Lung (tissue), 12 donors: ENCODE results near the gene NUBPL. TPM values are rescaled to one million over a fixed set of nuclear protein-coding genes. Genes with fewer than 3 reads are reported as not detected.

ENCODE experiments used
- ATAC-seq: fragments of 200-7000 bp; cut with Tn5 transposase; one replicate; pipeline ENCODE4 v1.9.1; 2020; ENCODE audit warnings: moderate number of reproducible peaks; ENCODE audit not compliant: insufficient read depth, low FRiP score
- DNase-seq, 3 donors: peaks; one replicate each; pipeline ENCODE4 v3.0.0-alpha.2; 2013 to 2017
- H3K27ac ChIP-seq, 2 donors: one replicate each; pipeline ENCODE4 v1.5.1; 2013; ENCODE audit warnings: mild to moderate bottlenecking in 2 of 2, moderate library complexity in 2 of 2, control low read depth in 1 of 2, inconsistent platforms in 1 of 2, low read depth in 1 of 2, low read length in 1 of 2
- H3K27me3 ChIP-seq, 3 donors: one replicate each; pipeline ENCODE4 v1.5.1; 2013; ENCODE audit warnings: low read length in 2 of 3; ENCODE audit not compliant: control insufficient read depth in 3 of 3, insufficient read depth in 3 of 3
- H3K36me3 ChIP-seq, 4 donors: one replicate each; pipeline ENCODE4 v1.5.1; 2013; ENCODE audit warnings: low read length in 4 of 4, mild to moderate bottlenecking in 1 of 4, moderate library complexity in 1 of 4; ENCODE audit not compliant: control insufficient read depth in 4 of 4, insufficient read depth in 4 of 4
- H3K4me1 ChIP-seq, 5 donors: one replicate each; pipeline ENCODE4 v1.5.1; 2013; ENCODE audit warnings: low read length in 5 of 5, mild to moderate bottlenecking in 2 of 5, moderate library complexity in 1 of 5; ENCODE audit not compliant: control insufficient read depth in 5 of 5, insufficient read depth in 5 of 5
- H3K4me3 ChIP-seq: one replicate; pipeline ENCODE4 v1.5.1; 2013; ENCODE audit warnings: mild to moderate bottlenecking, control low read depth, moderate library complexity
- H3K9ac ChIP-seq, 2 donors: one replicate each; pipeline ENCODE4 v1.5.1; 2013; ENCODE audit warnings: low read length in 2 of 2, control low read depth in 1 of 2; ENCODE audit not compliant: insufficient read depth in 1 of 2
- H3K9me3 ChIP-seq, 4 donors: one replicate each; pipeline ENCODE4 v1.5.1; 2013; ENCODE audit warnings: low read length in 3 of 4, mild to moderate bottlenecking in 1 of 4, moderate library complexity in 1 of 4; ENCODE audit not compliant: control insufficient read depth in 4 of 4, insufficient read depth in 3 of 4
- CTCF ChIP-seq: IDR thresholded peaks from 2 replicates; pipeline ENCODE4 v1.5.1; 2012; ENCODE audit warnings: mild to moderate bottlenecking; ENCODE audit errors: control extremely low read depth, extremely low read depth
- WGBS, 2 donors: extraction: QIAGEN DNeasy Blood & Tissue Kit; methylation state at CpG; one replicate each; pipeline ENCODE4 v1.1.7; 2013; 5-methylcytosine and 5-hydroxymethylcytosine counted together
- polyA plus RNA-seq, 2 donors: library from polyadenylated mRNA; stranded (reverse); fragments of 200-250 nt; gene quantifications; one replicate each; pipeline ENCODE4 v1.2.1, GENCODE V29; 2013
- total RNA-seq, 2 donors: library from RNA; depleted of rRNA in 1 of 2; stranded (reverse); fragments of >200 nt in 1 of 2; gene quantifications; one replicate each; pipeline ENCODE4 v1.2.1, GENCODE V29; 2014 to 2021
- donor health status: control.
- donor health status: control.
- donor health status: Bipolar disorder and iron deficiency.
- donor health status: healthy.
- donor health status: DM: yes; HTN: yes; CAD: no.

Gene NUBPL
- total and polyA plus RNA-seq, 4 donors = 3.0 to 20.9 (median 9.5) TPM

GRCh38 chr14:31529053-31529452 lies 32.2 kb upstream of the NUBPL start:
- Histone ChIP-seq H3K36me3 (no peaks in the 10 kb centered on the region), H3K4me1 (no peaks in the 10 kb centered on the region), H3K27me3 (no peaks in the 10 kb centered on the region), H3K4me3 (no peak overlapping the region), H3K9me3 (peaks cover 0 to 4% (median 0%) of the 10 kb centered on the region in 4 donors), H3K27ac (no peak overlapping the region), H3K9ac (no peak overlapping the region)
- DNase-seq (no peak), ATAC-seq (no peak)
- TF ChIP-seq CTCF = no peak
- 44 to 59% methylated on average over 1 of the region's 1 CpG for WGBS, 2 donors

- H3K9me3 ChIP-seq = peaks cover 0 to 4% (median 0%) of the 10 kb centered on the region in 4 donors
- TF ChIP-seq CTCF = no peak
- no peak overlapping the region for H3K4me3 ChIP-seq
- 49 to 71% methylated on average over 7 of the region's 7 CpGs for WGBS, 2 donors
- no peaks in the 10 kb centered on the region for H3K36me3 ChIP-seq
- ATAC-seq (no peak), DNase-seq (no peak)
- no peak overlapping the region for H3K9ac ChIP-seq
- H3K4me1 ChIP-seq = no peaks in the 10 kb centered on the region
- no peaks in the 10 kb centered on the region for H3K27me3 ChIP-seq
- no peak overlapping the region for H3K27ac ChIP-seq
Measured at GRCh38 chr14:31530136-31530535, 31.1 kb upstream of the NUBPL start.

GRCh38 chr14:31536201-31536960 lies 24.8 kb upstream of the NUBPL start:
- Histone ChIP-seq H3K9me3 (no peaks in the 10 kb centered on the region), H3K27me3 (peaks cover 0 to 3% (median 0%) of the 10 kb centered on the region in 3 donors), H3K9ac (no peak overlapping the region), H3K4me3 (no peak overlapping the region), H3K36me3 (no peaks in the 10 kb centered on the region), H3K27ac (no peak overlapping the region), H3K4me1 (no peaks in the 10 kb centered on the region)
- 82 to 84% methylated on average over 5 of the region's 5 CpGs for WGBS, 2 donors
- DNase-seq = no peak
- ATAC-seq = no peak
- TF ChIP-seq CTCF = no peak
